ENCODE data around the gene TNNI2.

DNA sequence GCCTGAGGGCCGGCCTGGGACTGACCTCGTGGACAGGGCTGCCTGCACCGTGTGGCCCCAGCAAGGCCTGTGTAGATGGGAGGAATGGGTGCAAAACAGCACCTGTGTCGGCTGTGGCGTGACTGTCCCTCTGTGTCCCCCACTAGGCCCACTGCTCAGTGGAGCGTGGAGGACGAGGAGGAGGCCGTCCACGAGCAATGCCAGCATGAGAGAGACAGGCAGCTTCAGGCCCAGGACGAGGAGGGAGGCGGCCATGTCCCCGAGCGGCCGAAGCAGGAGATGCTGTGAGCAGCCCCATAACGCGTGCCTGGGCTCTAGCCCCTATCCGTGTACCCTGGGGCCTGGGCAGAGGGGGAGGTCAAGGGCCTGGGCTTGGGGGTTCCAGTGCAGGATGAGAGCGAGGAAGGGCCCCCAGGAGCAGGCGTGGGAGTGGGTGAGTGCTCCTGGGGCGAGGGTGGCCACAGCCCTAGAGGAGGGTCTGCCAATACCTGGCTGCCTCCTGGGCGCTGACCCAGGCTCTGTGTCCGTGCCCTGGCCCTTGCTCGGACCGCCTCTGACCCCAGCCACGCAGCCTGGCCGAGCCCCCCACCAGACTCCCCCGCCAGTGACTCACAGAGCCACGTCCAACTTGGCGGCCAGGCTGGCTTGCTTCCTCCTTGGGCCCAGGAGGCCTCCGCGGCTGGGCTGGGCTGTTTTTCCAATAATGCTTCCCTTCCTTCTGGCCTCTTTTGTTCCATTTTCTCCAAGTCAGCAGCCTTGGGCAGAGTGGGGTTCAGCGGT is 41.4 kb downstream of the TNNI2 start:
- TF ChIP-seq, protein P1, sequence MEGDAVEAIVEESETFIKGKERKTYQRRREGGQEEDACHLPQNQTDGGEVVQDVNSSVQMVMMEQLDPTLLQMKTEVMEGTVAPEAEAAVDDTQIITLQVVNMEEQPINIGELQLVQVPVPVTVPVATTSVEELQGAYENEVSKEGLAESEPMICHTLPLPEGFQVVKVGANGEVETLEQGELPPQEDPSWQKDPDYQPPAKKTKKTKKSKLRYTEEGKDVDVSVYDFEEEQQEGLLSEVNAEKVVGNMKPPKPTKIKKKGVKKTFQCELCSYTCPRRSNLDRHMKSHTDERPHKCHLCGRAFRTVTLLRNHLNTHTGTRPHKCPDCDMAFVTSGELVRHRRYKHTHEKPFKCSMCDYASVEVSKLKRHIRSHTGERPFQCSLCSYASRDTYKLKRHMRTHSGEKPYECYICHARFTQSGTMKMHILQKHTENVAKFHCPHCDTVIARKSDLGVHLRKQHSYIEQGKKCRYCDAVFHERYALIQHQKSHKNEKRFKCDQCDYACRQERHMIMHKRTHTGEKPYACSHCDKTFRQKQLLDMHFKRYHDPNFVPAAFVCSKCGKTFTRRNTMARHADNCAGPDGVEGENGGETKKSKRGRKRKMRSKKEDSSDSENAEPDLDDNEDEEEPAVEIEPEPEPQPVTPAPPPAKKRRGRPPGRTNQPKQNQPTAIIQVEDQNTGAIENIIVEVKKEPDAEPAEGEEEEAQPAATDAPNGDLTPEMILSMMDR (IDR thresholded peaks at IDR 0.05) = no peak
- TF ChIP-seq POLR2AphosphoS5 (IDR thresholded peaks at IDR 0.05) = peak in 1 of 3 donors; percentile 34
- no peak for TF ChIP-seq POLR2A (IDR thresholded peaks at IDR 0.05)

Data from suprapubic skin (tissue), 4 donors.